OCI-M2 (cell line): Measurements from ENCODE around the gene RPS5.
A peak's percentile ranks its signal among the peaks of the same experiment; 100 is the strongest.

Experiments
- DNase-seq: peaks from one replicate; lab custom pipeline; 2025; ENCODE audit not compliant: unreplicated experiment; lab: John Stamatoyannopoulos, UW

RPS5 gene

DNA sequence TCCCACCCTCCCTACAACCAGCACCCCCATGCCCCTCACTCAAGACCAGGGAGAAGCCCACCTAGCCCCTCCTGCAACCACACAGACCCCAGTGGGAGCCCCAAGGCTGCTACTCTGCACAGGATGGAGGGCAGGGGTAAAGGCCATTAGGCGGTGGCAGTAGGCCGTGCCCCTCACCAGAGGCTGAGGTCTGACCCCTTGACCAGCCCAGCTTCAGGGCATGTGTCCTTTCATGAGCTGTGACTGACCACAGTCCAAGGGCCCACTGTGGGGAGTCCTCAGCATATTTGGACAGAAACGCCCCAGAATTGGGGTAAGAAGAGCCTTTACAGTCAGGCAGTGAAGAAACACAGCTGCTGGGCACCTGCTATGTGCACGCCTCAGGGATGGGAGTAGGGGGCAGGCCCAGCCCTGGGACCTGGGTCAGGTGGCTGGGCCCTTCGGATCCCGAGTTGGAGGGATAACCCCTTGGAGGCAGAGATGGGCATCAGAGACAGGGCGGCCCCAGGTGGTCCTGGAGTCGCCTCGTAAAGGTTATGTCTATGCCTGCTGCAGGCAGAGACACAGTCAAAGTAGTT lies 1.7 kb upstream of the RPS5 start:
- DNase-seq = no peak

DNA sequence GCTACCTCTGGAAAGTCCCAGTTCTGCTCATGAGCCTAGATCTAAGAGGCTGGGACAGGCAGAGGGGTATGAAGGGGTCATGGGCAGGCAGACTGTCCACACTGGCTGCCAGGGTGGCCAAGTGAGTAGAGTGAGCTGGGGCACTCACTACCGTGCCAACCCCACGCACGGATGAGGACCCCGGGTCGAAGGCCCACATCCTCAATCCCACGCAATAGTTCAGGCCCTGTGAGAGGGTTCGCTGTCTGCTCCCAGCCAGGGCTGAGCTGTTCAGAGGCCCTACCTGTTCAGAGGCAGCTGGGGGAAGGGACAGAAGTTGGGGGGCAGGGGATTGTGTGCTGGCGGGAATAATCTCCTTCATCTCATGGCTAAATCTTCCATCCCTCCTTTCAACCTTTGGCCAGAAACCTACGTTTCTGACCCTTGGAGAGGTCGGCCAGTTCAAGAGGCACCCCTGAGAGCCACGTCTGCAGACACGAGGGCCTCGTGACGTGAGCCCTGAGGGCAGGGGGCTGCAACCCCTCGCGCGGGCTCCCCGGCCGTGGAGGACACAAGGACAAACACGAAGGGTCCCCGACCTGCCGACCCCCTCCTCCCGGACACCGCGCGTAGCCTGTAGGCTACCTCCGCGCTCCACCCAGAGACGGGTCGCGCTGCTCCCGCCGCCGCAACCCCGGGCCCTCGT lies 1.0 kb upstream of the RPS5 start:
- DNase-seq = no peak

DNA sequence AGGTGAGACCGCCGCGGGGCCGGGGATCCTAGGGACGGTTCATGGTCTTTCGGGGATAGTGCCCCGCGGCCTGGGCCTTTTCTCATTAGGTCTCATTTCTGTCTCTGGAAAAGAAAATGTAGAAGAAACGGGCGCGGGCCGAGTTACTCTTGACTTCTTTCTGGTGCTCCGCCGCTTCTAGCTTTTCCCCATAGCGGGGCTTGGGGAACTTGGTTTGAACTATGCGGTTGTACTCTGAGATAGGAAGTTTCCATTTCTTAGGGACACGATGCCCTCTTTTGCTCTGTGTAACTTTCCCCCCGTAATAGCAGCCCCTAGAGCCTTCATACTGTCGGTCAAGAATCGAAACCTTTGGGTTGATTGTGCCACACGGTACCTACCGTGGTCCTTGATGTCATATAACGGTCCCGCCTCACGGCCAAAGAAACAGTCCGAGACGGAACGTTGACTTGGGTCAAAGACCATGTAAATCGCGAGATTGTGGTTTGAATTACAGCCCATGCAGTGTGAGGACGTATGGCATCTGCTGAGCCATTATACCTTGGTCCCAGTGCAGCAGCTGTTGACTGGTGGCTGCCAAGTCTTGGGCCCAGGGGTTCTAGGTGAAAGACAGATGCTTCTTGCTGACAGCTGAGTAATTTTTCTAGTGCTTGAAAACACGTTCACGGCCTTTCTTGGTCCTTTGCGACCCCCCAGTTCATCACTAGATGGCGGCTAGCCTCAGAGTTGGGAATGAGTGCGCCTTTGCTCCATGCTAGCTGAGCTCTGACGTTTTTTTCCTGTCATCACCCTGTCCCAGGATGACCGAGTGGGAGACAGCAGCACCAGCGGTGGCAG lies 487 bp downstream of the RPS5 start:
- DNase-seq = no peak

DNA sequence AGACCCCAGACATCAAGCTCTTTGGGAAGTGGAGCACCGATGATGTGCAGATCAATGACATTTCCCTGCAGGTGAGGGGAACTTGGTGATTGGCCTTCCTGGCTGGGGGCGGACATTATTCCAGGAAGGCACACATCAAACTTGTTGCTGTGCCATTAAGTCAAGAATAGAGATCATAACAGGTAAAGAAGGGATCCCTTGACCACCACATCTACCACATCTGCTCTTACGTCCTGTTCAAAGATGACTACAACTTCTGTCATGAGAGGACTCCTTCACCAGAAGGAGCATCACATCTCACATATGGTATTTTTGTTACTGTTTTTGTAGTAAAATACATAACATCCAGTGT lies 1.1 kb downstream of the RPS5 start:
- no peak for DNase-seq

DNA sequence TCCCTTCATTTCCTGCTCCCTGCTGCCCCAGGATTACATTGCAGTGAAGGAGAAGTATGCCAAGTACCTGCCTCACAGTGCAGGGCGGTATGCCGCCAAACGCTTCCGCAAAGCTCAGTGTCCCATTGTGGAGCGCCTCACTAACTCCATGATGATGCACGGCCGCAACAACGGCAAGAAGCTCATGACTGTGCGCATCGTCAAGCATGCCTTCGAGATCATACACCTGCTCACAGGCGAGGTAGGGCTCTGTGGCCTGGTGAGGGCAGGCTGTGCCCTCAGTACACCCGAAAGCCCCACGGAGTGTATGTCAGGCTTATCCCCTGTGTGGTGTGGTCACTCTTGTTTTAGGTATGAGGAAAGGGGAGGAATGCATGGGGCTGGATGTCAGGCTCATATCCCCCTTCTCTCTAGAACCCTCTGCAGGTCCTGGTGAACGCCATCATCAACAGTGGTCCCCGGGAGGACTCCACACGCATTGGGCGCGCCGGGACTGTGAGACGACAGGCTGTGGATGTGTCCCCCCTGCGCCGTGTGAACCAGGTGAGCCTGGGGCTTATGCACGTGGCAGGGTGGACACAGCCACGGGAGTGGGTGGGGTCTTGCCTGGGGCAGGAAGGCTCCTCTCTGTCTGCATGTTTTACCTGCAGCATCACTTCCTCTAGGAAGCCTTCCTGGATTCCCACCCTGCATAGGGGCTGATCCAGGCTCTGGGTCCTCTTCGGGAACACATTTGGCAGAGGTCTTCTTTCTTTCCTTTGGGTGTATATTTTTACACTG lies 6.1 kb downstream of the RPS5 start:
- no peak for DNase-seq

DNA sequence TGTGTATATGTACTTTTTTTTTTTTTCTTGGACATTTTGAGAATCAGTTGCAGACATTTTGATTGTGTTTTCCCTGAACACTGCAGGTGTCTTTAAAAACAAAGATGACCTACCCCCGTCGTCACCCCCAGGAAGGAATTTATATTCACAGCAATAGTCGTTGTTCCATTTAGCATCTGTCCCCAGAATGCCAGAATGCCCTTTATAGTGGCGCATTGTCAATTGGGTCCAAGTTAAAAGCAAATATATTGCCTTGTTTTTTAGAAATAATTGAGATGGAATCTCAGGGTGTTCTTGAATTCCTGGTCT lies 6.6 kb downstream of the RPS5 start:
- no peak for DNase-seq

DNA sequence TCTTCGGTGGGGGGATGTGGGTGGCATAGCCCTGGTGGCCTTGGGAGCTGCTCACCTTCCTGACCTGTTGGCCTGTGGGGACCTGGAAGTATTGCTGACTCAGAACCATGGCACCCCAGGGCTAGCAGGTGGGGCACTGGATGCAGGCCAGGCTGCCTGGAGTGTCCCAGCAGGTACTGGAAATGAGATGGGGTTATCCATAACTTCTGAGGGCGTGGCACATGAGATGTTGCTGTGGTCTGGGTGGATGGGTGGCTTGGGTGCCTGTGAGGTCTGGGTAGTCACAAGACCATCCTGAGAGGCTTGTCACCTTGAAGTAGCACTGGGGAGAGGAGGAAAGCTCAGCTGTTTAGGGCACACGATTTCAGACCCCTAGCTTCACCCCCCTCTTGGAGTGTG lies 7.8 kb downstream of the RPS5 start:
- no peak for DNase-seq

DNA sequence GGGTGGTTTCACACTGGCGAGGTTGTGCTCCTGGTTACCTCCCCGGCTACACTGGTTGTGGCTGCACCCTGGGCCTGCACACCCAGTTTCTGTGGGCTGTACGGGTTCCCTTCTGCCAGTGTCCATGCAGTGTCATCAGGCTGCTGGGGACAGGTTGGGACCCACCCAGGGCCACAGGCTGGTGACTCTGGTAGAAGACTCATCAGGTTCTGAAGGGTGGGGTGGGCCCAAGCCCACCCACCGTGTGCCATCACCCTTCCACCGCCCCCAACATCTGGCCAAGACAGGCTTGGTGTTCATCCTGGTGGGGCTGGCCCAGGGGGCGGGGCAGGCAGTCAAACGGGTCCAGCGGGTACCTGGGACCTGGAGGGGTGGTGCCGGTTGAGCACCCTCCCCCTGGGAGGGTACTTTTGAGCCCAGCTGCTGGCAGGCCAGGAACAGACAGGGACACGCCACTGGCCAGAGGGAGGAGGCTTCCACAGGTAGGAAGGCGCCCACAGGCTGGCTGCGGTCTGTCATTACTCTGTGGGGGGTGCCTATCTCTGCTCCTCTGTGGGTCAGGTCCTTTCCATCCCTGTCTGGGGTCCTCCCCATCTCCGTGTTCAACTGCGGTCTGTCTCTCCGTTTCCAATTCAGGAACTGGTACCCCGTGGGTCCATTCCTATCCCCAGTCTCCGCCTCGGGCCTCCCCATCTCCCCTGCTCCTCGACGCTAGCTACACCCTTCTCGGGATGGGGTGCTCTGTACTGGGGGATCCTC lies 8.3 kb downstream of the RPS5 start, which contains the start of gene RNF225:
Gene RNF225 (plus strand): TSS at position 437 of the 759 bp plus-strand sequence. CDS start 434 bp downstream, outside the sequence.
- no peak for DNase-seq

DNA sequence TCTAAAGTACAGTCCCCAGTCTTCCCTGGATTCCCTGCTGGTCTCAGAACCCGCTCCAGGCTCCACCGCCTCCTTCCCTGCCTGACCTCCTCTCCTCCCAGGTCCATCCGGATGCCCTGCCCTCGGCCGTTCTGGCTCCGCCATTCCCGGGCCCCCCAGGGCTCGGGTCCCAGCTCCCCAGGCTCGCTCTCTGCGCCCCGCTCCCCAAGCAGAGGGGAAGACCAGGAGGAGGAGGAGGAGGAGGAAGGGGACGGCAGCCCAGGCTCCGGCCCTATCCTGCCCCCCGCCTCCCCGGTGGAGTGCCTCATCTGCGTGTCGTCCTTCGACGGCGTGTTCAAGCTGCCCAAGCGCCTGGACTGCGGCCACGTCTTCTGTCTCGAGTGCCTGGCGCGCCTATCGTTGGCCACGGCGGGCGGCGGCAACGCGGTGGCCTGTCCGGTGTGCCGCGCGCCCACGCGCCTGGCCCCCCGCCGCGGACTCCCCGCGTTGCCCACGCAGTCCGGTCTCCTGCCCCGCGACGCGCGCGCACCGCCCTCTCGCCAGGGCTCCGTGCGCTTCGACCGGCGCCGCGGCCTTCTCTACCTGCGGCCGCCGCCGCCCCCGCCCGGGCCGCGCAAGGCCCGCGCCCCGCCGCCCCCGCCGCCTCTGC lies 9.0 kb downstream of the RPS5 start:
- no peak for DNase-seq

DNA sequence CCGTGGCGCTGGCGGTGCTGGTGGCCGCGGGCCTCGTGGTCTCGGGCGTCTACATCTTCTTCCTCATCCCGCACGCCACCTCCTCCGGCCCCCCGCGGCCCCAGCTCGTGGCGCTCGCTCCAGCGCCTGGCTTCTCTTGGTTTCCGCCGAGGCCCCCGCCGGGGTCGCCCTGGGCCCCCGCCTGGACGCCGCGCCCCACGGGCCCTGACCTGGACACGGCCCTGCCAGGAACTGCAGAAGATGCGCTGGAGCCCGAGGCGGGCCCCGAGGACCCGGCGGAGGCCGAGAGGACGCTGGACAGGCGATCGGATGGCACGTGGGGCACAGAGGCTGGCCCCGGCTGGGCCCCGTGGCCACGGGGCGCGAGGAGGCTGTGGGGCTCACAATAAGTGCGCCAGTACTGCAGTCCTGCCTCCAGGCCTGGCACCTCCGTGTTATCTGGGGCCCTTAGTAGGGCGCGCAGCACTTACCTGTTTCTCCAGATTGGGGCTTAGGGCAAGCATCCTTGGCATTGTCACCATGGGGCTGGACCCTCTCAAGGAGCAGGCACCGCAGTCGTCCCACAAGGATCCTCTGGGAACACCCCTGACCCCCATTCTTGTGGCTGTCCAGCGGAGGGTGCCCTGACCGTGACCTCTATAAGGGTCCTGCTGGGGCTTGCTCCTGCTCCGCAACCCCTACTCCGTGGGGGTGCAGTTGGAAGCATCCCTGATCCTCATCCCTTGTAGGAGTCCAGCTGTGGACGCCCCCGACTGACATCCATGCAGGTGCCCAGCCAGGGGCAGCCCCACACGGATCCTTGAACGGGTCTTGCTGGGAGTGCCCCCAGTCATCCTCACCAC lies 9.8 kb downstream of the RPS5 start:
- DNase-seq = no peak

DNA sequence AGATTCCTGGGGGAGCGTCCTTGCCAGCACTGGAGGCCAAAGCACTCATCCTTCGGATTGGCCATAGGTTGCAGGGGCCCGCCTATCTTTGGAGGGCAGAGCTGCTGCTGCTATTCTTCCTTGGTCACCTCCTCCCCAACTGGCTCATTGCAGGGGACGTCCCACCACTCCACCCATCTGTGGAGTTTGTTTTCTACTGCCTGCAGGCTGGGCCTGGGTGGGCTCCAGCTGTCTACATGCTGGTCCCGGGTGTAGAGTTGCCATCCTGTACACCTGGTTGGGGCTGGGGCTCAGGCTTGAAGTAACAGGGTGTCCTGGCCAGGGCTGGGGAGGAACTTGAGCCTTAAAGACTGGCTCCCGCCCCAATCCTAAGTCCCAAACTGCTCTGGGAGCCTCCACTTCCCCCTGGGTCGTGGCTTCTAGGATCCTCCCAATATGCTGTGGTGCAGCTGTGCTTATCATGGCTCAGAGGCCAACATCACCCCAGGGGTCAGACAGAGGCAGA lies 10.5 kb downstream of the RPS5 start:
- no peak for DNase-seq

DNA sequence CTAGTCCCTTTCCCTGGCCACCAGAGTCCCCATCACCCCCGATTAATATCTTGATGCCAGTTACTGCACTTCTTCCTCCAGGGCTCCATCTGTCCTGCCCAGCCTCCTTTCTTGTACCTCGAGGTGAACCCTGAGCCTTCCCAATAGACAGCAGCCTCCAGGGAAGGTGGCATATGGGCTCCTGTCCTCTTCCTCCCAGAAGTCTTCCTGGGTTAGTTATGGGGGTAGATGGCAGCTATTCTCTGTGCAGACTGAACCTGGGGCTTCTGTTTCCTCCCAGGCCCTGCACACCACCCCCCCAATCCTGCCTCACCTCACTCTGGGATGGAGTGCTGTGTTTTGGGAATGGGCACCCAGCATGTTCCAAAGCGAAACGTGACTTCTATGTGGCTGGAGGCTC lies 11.0 kb downstream of the RPS5 start:
- DNase-seq = no peak

DNA sequence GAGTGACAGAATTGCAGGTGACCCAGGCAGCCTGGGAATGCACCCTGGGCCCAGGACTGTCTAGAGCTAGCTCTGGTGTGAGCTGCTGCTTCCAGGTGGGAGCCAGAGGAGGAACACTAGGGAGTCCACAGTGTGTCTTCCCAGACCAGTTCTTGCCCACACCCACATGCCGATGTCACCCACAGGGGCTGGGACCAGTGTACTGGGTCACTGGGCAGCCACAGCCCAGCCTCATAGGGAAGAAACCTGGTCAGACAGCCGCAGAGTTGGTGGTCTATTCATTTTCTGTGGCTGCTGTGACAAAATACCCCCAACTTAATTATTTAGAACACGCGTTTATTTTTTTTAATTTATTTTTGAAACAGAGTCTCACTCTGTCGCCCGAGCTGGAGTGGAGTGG lies 11.5 kb downstream of the RPS5 start:
- DNase-seq = no peak

DNA sequence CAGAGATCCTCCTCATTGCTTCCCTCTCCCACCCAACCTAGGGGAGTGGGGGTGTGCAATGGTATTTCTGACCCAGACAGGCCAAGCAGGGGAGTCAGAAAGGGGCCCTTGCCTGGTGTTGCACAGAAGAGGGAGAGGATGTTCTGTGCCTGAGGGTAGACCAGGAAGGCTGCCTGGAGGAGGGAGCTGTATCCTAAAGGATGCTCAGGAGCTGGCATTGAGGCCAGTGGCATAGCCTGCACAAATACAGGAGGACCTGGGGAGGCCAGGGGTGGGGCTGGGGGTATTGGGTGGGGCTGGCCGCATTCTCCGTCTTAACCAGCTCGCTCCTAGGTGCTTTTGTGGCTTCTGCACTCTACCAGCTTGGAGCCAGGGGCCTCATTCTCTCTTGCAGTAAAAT lies 12.8 kb downstream of the RPS5 start:
- DNase-seq = no peak

DNA sequence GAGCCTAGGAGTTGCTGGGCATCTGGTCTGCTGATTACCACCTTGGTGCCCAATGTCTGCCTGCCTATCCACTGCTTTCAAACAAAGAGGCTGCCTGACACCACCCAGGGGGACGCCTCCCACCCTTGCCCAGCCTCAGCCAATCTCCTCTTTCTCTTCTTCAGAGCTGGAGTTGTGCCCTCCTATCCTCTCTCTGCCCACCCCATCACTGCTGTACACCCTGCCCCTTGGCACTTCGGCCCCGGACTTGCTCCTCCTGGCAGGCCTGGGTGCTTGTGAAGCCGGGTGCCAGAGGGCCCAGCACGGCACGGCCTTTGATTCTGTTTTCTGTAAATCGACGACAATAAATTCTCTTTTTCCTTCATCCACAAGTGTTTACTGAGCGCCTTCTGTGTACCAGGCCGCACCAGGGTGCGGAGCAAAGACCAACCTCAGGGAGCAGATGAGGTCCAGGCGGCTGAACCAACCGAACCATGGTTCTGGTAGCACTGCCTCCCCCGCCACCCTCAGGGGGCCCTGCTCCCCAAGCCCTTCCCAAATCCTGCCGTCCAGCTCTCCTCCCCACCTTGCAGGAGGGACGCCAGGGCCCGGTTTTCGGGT lies 13.3 kb downstream of the RPS5 start:
- no peak for DNase-seq

DNA sequence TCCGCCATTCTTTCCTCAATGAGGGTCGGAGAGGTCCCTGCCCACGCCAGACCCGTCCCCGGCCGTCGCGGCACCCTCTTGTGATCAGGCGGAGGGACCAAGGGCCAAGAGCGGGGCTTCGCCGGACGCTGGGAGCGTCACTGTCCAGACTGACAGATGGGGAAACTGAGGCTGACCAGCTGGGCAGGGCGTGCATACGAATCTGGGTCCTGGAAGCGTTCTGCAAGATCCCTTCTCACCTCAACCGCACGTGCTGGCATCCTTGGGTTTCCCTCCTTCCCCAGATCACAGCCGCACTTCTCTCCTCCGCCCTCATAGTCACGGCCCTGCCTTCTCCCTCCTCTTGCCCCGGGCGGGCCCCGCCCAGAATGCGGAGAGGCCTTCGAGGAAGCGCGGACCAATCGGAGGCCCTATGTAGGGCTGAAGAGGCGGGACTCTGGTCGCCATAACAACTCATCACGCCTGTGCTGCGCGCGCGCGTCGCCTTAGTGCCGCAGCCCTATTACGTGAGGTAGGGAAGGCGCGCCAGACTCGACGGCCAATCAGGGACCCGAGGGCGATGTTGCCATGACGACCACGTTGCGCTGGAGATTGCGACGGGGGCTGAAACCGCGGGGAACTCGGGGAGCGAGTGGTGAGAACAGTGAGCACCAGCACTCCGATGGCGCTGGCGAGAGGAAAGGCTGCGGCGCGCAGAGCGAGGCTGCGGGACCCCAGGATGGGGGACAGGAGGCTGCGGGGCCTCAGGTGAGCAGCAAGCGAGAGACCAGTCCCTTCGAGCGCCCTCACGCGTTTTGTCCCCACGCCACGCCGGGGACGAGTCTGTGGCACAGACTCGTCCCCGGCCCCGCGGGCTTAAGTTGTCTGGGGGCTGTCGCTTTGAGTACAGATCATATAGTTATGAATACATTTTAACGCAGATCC lies 14.1 kb downstream of the RPS5 start:
- peak; percentile 93 for DNase-seq

DNA sequence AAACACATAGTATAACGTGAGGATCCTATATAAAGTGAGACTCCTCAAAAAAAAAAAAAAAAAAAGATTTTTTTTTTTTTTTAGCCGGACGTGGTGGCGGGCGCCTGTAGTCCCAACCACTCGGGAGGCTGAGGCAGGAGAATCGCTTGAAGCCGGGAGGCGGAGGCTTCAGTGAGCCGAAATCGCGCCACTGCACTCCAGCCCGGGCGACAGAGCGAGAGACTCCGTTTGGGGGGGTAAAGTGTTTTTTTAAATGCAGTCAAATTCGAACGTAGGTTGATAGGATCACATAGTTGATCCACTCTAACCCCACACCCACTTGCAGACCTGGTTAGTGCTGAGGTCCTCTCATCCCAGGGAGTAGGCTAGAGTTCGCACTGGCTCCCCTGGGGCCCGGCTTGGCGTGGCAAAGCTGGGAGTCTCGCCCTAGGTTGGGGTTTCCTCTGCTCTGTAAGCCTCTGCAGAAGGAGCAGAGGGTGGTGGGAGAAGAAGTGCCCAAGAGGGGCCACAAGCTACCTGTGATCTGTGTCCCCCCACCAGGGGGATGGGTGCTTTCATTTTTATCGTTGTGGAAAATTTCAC lies 14.9 kb downstream of the RPS5 start:
- DNase-seq = no peak
